Activated effector memory CD4-positive, alpha-beta T cell treated with anti-CD3 and anti-CD28 coated beads, Interleukin-2, amount 50 U/mL, for 16 hours (primary cell): Measurements from ENCODE around the gene USP11.

Experiments used
- DNase-seq: peaks from one replicate; pipeline ENCODE4 v3.0.0-alpha.2; 2020

USP11 gene

GRCh38 chrX:47204970-47205369, 27.8 kb upstream of the USP11 start:
- DNase-seq, result no peak

- DNase-seq, result no peak
Observed at GRCh38 chrX:47206316-47206715, 26.5 kb upstream of the USP11 start.

DNA sequence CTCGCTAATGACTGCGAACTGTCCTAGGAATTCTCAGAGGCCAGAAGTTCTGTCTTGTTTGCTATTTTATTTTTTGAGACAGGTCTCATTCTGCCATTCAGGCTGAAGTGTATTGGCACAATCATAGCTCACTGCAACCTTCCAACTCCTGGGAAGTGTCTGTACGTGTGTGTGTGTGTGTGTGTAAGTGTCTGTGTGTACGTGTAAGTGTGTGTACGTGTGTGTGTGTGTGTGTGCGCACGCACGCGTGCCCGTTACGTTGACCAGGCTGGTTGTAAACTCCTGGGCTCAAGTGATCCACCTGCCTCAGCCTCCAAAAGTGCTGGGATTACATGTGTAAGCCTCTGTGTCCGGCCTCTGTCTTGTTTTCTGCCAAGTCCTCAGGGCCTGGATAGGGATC, 24.7 kb upstream of the USP11 start:
- DNase-seq, result no peak

DNA sequence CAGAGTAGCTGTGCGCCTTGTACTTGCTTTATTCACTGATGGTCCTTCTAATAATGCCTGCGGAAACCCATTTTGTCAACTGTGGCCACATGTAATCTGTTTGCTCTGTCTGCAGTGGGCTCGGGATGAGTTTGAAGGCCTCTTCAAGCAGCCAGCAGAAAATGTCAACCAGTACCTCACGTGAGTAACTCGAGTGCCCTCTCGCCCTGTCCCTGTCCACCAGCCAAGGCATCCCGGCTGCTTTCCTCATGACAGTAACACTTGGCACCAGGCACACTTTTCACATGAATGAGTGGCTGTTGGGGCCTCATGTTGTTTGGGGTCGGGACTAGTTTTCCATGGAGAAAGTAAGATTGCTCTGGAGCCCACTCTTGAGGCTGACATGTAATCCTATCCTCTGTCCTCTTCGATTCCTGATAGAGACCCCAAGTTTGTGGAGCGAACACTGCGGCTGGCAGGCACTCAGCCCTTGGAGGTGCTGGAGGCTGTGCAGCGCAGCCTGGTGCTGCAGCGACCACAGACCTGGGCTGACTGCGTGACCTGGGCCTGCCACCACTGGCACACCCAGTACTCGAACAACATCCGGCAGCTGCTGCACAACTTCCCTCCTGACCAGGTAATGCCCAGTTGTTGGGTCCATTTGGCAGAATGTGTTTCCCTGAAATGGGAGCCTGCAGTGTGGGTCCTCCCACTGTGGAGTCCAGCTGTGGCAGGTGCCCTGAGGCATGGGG, 23.1 kb upstream of the USP11 start:
- no peak for DNase-seq

GRCh38 chrX:47210661-47211425, 22.0 kb upstream of the USP11 start:
- no peak for DNase-seq

DNA sequence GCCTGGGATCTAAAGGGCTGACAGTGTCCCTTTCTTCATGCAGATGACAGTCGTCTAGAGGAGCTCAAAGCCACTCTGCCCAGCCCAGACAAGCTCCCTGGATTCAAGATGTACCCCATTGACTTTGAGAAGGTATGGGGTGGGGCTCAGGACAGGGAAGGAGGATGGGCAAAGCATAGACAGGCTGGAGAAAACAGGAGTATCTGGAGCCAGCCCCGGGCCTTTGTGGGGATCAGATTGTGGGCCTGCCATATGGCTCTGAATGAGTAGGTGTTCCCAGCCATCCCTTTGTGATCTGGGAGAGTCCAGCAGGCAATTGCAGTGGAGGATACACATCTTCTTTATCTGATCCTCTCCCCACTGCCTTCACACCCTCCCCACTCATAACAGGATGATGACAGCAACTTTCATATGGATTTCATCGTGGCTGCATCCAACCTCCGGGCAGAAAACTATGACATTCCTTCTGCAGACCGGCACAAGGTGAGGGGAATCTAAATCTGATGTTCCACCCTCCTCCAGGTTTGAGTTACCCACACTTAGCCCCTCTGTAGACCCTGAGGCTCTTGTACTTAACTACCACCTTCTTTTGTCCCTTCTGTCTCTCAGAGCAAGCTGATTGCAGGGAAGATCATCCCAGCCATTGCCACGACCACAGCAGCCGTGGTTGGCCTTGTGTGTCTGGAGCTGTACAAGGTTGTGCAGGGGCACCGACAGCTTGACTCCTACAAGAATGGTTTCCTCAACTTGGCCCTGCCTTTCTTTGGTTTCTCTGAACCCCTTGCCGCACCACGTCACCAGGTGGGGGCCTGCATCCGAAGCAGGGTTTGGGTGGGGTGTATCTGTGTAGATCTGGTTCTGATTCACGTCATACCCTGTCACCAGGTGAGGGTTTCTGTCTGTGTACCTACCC, 20.2 kb upstream of the USP11 start:
- DNase-seq, result peak; percentile 24

GRCh38 chrX:47214435-47215077, 18.3 kb upstream of the USP11 start:
- peak; percentile 33 for DNase-seq

- peak; percentile 27 for DNase-seq
Observed at GRCh38 chrX:47215291-47215900, 17.4 kb upstream of the USP11 start.

DNA sequence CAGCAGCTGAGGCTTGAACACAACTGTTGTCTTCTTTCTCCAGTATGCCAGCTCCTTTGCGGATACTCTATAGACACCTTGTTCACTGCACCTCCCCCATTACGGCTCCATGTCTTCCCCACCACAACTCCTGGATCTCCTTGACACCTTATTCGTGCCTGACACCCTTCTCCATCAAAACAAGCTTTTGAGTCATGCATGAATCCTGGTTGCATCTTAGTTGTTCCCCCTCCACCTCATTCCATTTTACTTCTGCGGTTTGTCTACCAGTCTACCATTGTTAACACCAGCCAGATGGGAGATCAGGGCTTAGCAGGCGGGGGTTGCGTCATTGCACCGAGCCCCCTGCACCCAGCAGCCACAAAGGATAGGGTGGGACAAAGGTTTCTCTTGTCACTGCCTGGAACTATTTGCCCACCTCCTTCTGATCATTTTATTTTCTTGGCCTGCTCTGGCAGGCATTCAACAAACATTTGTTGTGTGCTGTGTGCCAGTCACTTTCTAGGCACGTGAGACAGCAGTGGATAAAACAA, 16.4 kb upstream of the USP11 start:
- no peak for DNase-seq

GRCh38 chrX:47217121-47217851, 15.5 kb upstream of the USP11 start:
- peak; percentile 64 for DNase-seq

GRCh38 chrX:47217852-47218279, 14.9 kb upstream of the USP11 start:
- peak; percentile 97 for DNase-seq

- peak; percentile 89 for DNase-seq
Observed at GRCh38 chrX:47218280-47218919, 14.4 kb upstream of the USP11 start, which contains the start of gene CDK16. CDK16 (plus strand) TSS chrX:47218681; CDS start chrX:47223558, 4,877 bp downstream.

- peak; percentile 84 for DNase-seq
Observed at GRCh38 chrX:47218920-47219815, 13.6 kb upstream of the USP11 start.

DNA sequence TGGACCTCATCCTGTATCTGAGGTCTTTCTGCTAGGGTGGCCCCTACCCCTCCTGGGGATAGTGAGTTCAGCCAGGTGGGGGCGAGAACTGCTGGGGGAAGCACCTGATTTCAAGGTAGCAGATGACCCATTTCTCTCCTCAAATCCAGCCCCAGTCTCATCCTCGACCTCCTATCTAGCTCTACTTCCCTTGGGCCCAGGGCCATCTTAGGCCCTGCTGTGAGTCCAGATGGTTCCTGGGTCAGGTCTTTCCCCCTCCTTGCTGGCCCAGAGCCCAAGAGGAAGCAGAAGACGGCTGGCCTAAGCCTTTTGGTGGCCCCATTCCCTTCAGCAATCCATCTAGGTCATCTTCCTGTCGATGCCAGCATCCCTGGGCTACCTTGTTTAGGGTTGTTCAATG, 11.1 kb upstream of the USP11 start:
- DNase-seq, result peak; percentile 4

GRCh38 chrX:47222751-47223350, 10.0 kb upstream of the USP11 start:
- no peak for DNase-seq

- no peak for DNase-seq
Observed at GRCh38 chrX:47223476-47224250, 9.1 kb upstream of the USP11 start.

GRCh38 chrX:47224266-47224895, 8.4 kb upstream of the USP11 start:
- DNase-seq, result no peak

- DNase-seq, result no peak
Observed at GRCh38 chrX:47224896-47225290, 7.9 kb upstream of the USP11 start.
